GDM1 (cell line): ENCODE measurements around the gene PRR3.
A peak's percentile ranks its signal among the peaks of the same experiment; 100 is the strongest.
"Not testable (repeated sequence)": the region's sequence is repeated elsewhere in the genome, so short reads cannot be mapped to it uniquely, and the experiment has no call there.

Experiments used
- DNase-seq: peaks from one replicate; lab custom pipeline; 2025; lab: John Stamatoyannopoulos, UW

The PRR3 gene

GRCh38 chr6:30556906-30557682, at the start of gene PRR3:
TSS of gene PRR3 (plus strand) at chr6:30557295. CDS start at chr6:30557345, 50 bp downstream.
- peak; percentile 79 for DNase-seq

GRCh38 chr6:30507849-30508827, 49.0 kb upstream of the PRR3 start:
- DNase-seq, result no peak

GRCh38 chr6:30508890-30509736, 48.0 kb upstream of the PRR3 start:
- peak; percentile 75 for DNase-seq

- DNase-seq, result no peak
Measured at GRCh38 chr6:30510419-30511168, 46.5 kb upstream of the PRR3 start.

- no peak for DNase-seq
Measured at GRCh38 chr6:30511169-30511546, 45.9 kb upstream of the PRR3 start.

- DNase-seq, result no peak
Measured at GRCh38 chr6:30513451-30513850, 43.6 kb upstream of the PRR3 start.

GRCh38 chr6:30515106-30515505, 42.0 kb upstream of the PRR3 start:
- no peak for DNase-seq

GRCh38 chr6:30515944-30516753, 40.9 kb upstream of the PRR3 start:
- DNase-seq, result peak; percentile 98

GRCh38 chr6:30516754-30517076, 40.4 kb upstream of the PRR3 start:
- DNase-seq, result not testable (repeated sequence)

- not testable (repeated sequence) for DNase-seq
Measured at GRCh38 chr6:30517767-30518504, 39.2 kb upstream of the PRR3 start.

GRCh38 chr6:30518505-30519145, 38.5 kb upstream of the PRR3 start:
- DNase-seq, result not testable (repeated sequence)

- no peak for DNase-seq
Measured at GRCh38 chr6:30520522-30520921, 36.6 kb upstream of the PRR3 start.

- not testable (repeated sequence) for DNase-seq
Measured at GRCh38 chr6:30521082-30521481, 36.0 kb upstream of the PRR3 start.

- DNase-seq, result not testable (repeated sequence)
Measured at GRCh38 chr6:30521952-30522351, 35.1 kb upstream of the PRR3 start.

- DNase-seq, result not testable (repeated sequence)
Measured at GRCh38 chr6:30526444-30526843, 30.7 kb upstream of the PRR3 start.

- peak; percentile 11 for DNase-seq
Measured at GRCh38 chr6:30529349-30529875, 27.7 kb upstream of the PRR3 start.

GRCh38 chr6:30530014-30530413, 27.1 kb upstream of the PRR3 start:
- no peak for DNase-seq

- no peak for DNase-seq
Measured at GRCh38 chr6:30533460-30534294, 23.4 kb upstream of the PRR3 start.
